GM23338 (cell line): Measurements from ENCODE around the gene CCL17. TPM values are rescaled to one million over a fixed set of nuclear protein-coding genes. Genes with fewer than 3 reads are reported as not detected.
"Not testable (repeated sequence)": the region's sequence is repeated elsewhere in the genome, so short reads cannot be mapped to it uniquely, and the experiment has no call there.

ENCODE experiments used
- ATAC-seq: fragments of 200-7000 bp; cut with Tn5 transposase; 3 replicates; pipeline ENCODE4 v1.9.1; 2020
- DNase-seq: peaks from one replicate; pipeline ENCODE4 v3.0.0-alpha.2; 2015; ENCODE audit warnings: low spot score
- H2AFZ ChIP-seq: fragments of 200-600 bp; sonication (generic); 2 replicates; pipeline ENCODE4 v1.8.0; 2016; ENCODE audit warnings: antibody characterized with exemption, mild to moderate bottlenecking, moderate library complexity
- H3F3A ChIP-seq: fragments of 200-600 bp; sonication (generic); replicated peaks from 2 replicates; pipeline ENCODE4 v1.8.0; 2017; ENCODE audit warnings: antibody characterized with exemption, mixed run types, low read depth
- H3K27ac ChIP-seq: fragments of 200-600 bp; sonication (generic); 2 replicates; pipeline ENCODE4 v1.6.1; 2016; ENCODE audit warnings: low read depth
- H3K27me3 ChIP-seq: fragments of 200-600 bp; sonication (generic); 2 replicates; pipeline ENCODE4 v1.8.0; 2016; ENCODE audit warnings: mild to moderate bottlenecking, mixed run types, moderate library complexity; ENCODE audit not compliant: insufficient read depth
- H3K36me3 ChIP-seq: fragments of 200-600 bp; sonication (generic); 2 replicates; pipeline ENCODE4 v1.8.0; 2016; ENCODE audit warnings: mild to moderate bottlenecking; ENCODE audit not compliant: insufficient read depth
- H3K4me1 ChIP-seq: fragments of 200-600 bp; sonication (generic); 2 replicates; pipeline ENCODE4 v1.8.0; 2016; ENCODE audit warnings: mild to moderate bottlenecking, moderate library complexity; ENCODE audit not compliant: insufficient read depth
- H3K4me2 ChIP-seq: fragments of 200-600 bp; sonication (generic); 2 replicates; pipeline ENCODE4 v1.7.1; 2017; ENCODE audit warnings: mixed run types
- H3K4me3 ChIP-seq: fragments of 200-600 bp; sonication (generic); 2 replicates; pipeline ENCODE4 v1.6.1; 2016; ENCODE audit warnings: mixed run types
- H3K79me2 ChIP-seq: fragments of 200-600 bp; sonication (generic); replicated peaks from 2 replicates; pipeline ENCODE4 v1.8.0; 2017; ENCODE audit warnings: mild to moderate bottlenecking; ENCODE audit not compliant: insufficient read depth
- H3K9me2 ChIP-seq: fragments of 200-600 bp; sonication (generic); 2 replicates; pipeline ENCODE4 v1.8.0; 2017; ENCODE audit not compliant: insufficient read depth
- H4K20me1 ChIP-seq: fragments of 200-600 bp; sonication (generic); replicated peaks from 2 replicates; pipeline ENCODE4 v1.8.0; 2017; ENCODE audit warnings: mild to moderate bottlenecking; ENCODE audit not compliant: insufficient read depth
- H3K27ac Mint-ChIP-seq: 2 replicates; pipeline ENCODE4 v1.8.0; 2020; ENCODE audit warnings: inconsistent platforms, mild to moderate bottlenecking, moderate library complexity, mixed read lengths
- H3K27me3 Mint-ChIP-seq: 3 replicates; pipeline ENCODE4 v1.8.0; 2022; ENCODE audit warnings: low read depth, mild to moderate bottlenecking, moderate library complexity, mixed read lengths, inconsistent platforms; ENCODE audit not compliant: insufficient read depth, poor library complexity
- H3K36me3 Mint-ChIP-seq: 3 replicates; pipeline ENCODE4 v1.8.0; 2021; ENCODE audit warnings: low read depth, mild to moderate bottlenecking, inconsistent platforms, moderate library complexity, mixed read lengths
- H3K4me1 Mint-ChIP-seq: 3 replicates; pipeline ENCODE4 v1.8.0; 2020; ENCODE audit warnings: mild to moderate bottlenecking, inconsistent platforms, mixed read lengths
- H3K4me3 Mint-ChIP-seq: 3 replicates; pipeline ENCODE4 v1.8.0; 2021; ENCODE audit warnings: moderate library complexity, mild to moderate bottlenecking, inconsistent platforms, mixed read lengths
- H3K9me3 Mint-ChIP-seq: 3 replicates; pipeline ENCODE4 v1.8.0; 2020; ENCODE audit warnings: moderate library complexity, mild to moderate bottlenecking, inconsistent platforms, mixed read lengths
- CREB1 ChIP-seq: fragments of 250-450 bp; sonication (Bioruptor Pico); IDR thresholded peaks from 2 replicates; pipeline ENCODE4 v1.5.0; 2020; ENCODE audit warnings: low read depth, mild to moderate bottlenecking, moderate library complexity
- EZH2 ChIP-seq: fragments of 200-600 bp; sonication (generic); IDR thresholded peaks from one replicate; pipeline ENCODE4 v1.8.0; 2017; ENCODE audit warnings: antibody characterized with exemption, mild to moderate bottlenecking, low read depth; ENCODE audit not compliant: unreplicated experiment
- EZH2phosphoT487 ChIP-seq: fragments of 200-600 bp; sonication (generic); IDR thresholded peaks from one replicate; pipeline ENCODE4 v1.8.1; 2018; ENCODE audit warnings: antibody characterized with exemption; ENCODE audit not compliant: unreplicated experiment
- NANOG ChIP-seq: IDR thresholded peaks from 2 replicates; pipeline ENCODE4 v1.6.1; 2016; ENCODE audit warnings: antibody characterized with exemption, borderline replicate concordance
- ZNF114 ChIP-seq: fragments of 250-450 bp; sonication (Bioruptor Pico); IDR thresholded peaks from 2 replicates; pipeline ENCODE4 v1.5.0; 2020; ENCODE audit warnings: mild to moderate bottlenecking, moderate library complexity
- polyA plus RNA-seq: library from polyadenylated mRNA; unstranded; fragments of >200 nt; fragmentation: Nextera tagmentation; extraction: Ambion mirVana; gene quantifications from 2 replicates; pipeline ENCODE4 v1.2.1, GENCODE V29; 2016
- total RNA-seq: library from RNA; depleted of rRNA; stranded (reverse); fragments of >200 nt; shearing (Covaris generic); gene quantifications from 2 replicates; pipeline ENCODE4 v1.2.3, GENCODE V29; 2014
- TF ChIP-seq, protein P1 (sequence below): IDR thresholded peaks from one replicate; pipeline ENCODE4 v1.6.1; 2018; ENCODE audit warnings: antibody characterized with exemption; ENCODE audit not compliant: unreplicated experiment

The CCL17 gene
- total and polyA plus RNA-seq, 2 experiments from 2014 or later, result not detected

- TF ChIP-seq, protein P1, sequence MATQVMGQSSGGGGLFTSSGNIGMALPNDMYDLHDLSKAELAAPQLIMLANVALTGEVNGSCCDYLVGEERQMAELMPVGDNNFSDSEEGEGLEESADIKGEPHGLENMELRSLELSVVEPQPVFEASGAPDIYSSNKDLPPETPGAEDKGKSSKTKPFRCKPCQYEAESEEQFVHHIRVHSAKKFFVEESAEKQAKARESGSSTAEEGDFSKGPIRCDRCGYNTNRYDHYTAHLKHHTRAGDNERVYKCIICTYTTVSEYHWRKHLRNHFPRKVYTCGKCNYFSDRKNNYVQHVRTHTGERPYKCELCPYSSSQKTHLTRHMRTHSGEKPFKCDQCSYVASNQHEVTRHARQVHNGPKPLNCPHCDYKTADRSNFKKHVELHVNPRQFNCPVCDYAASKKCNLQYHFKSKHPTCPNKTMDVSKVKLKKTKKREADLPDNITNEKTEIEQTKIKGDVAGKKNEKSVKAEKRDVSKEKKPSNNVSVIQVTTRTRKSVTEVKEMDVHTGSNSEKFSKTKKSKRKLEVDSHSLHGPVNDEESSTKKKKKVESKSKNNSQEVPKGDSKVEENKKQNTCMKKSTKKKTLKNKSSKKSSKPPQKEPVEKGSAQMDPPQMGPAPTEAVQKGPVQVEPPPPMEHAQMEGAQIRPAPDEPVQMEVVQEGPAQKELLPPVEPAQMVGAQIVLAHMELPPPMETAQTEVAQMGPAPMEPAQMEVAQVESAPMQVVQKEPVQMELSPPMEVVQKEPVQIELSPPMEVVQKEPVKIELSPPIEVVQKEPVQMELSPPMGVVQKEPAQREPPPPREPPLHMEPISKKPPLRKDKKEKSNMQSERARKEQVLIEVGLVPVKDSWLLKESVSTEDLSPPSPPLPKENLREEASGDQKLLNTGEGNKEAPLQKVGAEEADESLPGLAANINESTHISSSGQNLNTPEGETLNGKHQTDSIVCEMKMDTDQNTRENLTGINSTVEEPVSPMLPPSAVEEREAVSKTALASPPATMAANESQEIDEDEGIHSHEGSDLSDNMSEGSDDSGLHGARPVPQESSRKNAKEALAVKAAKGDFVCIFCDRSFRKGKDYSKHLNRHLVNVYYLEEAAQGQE, result no peak
- TF ChIP-seq ZNF114 (CRISPR knock-in tag) (no peak), EZH2 (no peak), NANOG (no peak), CREB1 (CRISPR knock-in tag) (no peak), EZH2phosphoT487 (no peak)
These were observed 31.3 kb downstream of the CCL17 start (continued) for GRCh38 chr16:57435838-57436237.

DNA sequence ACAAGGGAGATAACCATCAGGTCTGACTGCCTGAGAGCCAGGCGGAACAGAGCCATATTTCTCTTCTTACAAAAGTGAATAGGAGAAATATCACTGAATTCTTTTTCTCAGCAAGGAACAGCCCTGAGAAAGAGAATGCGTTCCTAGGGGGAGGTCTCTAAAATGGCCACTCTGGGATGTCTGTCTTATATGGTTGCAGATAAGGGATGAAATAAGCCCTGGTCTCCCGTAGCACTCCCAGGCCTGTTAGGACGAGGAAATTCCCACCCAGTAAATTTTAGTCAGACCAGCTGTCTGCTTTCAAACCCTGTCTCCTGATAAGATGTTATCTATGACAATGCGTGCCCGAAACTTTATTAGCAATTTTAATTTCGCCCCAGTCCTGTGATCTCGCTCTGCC lies 35.4 kb downstream of the CCL17 start:
- H3F3A ChIP-seq, H3K4me1 ChIP-seq: not testable (repeated sequence)
- peaks cover 46% of the 10 kb centered on the region for H3K36me3 ChIP-seq

DNA sequence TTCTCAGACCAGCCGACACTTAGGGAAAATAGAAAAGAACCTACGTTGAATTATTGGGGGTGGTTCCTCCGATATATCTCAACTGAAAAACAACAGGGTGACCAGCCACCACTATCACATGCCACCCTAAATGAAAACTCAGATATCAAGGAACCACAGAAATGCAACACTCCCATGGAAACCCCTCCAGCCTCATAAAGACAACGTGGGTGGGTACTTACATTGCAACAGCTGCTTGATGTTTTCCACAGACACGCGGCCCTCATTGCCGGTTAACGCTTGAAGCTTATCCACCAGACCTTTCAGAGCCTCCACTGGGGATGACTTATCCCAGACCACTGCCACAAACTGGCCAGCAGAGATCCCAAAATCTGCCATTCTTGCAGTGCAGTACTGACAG lies 36.0 kb downstream of the CCL17 start:
- not testable (repeated sequence) for H3K27me3 ChIP-seq, H3K4me2 ChIP-seq, H3K4me3 ChIP-seq, H2AFZ ChIP-seq, H3K4me1 Mint-ChIP-seq, H3K9me2 ChIP-seq, H3K27ac Mint-ChIP-seq, H3K9me3 Mint-ChIP-seq, H3K27me3 Mint-ChIP-seq, H3K27ac ChIP-seq, H3K4me3 Mint-ChIP-seq, DNase-seq, ATAC-seq, H3F3A ChIP-seq, H4K20me1 ChIP-seq, H3K4me1 ChIP-seq
- peaks cover 34% of the 10 kb centered on the region for H3K79me2 ChIP-seq
- peaks cover 53% of the 10 kb centered on the region for H3K36me3 Mint-ChIP-seq
- peaks cover 40% of the 10 kb centered on the region for H3K36me3 ChIP-seq

More for the DNA sequence above, 35.4 kb downstream of the CCL17 start:
- H3K27me3 ChIP-seq, H3K4me1 Mint-ChIP-seq, H3K27ac ChIP-seq, H4K20me1 ChIP-seq, H3K4me3 ChIP-seq, H3K9me3 Mint-ChIP-seq, H3K4me2 ChIP-seq, H3K4me3 Mint-ChIP-seq, H3K27me3 Mint-ChIP-seq, H2AFZ ChIP-seq, DNase-seq, H3K9me2 ChIP-seq, ATAC-seq, H3K27ac Mint-ChIP-seq: not testable (repeated sequence)
- peaks cover 28% of the 10 kb centered on the region for H3K79me2 ChIP-seq
- H3K36me3 Mint-ChIP-seq, result peaks cover 56% of the 10 kb centered on the region
